Stimulated activated naive CD4-positive, alpha-beta T cell (primary cell): ENCODE results near the gene DCTN1.

Experiments used
- DNase-seq, 6 experiments: peaks; one replicate each; lab custom pipeline; 2025; lab: John Stamatoyannopoulos, UW

The DCTN1 gene

DNA sequence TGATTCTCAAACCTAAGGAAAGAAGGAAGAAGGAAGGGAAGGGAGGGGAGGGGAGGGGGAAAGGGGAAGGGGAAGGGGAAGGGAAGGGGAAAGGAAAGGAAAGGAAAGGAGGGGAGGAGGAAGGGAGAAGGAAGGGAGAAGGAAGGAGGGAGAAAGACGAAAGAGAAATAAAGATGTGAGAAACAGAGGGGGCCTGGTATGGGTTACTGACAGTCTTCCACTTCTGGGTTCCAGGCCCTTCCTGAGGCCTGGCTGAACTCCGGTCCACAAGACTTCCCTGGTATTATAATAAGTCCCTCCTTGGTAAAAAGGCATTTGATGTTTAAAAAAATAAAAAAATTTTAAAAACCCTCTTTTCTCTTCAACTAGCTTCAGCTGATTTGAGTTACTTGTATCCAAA is 54.3 kb downstream of the DCTN1 start:
- no peak for DNase-seq

DNA sequence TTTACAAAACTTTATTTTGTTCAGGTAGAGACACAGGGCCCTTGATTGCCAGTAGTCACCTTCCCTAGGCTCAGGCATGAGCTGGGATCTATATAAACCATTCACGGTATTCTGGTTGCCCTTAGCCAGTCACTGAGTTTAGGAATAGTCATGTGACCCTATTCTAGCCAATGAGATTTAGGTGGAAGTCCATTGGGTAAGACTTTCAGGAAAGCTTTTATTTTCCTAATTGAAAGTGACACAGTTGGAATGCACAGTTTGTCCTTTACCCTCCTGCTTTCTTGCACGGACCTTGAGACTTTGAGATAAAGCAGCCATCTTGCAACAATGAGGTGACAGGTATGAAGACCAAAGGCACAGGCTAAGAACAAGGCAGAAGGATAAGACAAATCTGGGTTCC is 58.4 kb downstream of the DCTN1 start:
- no peak for DNase-seq

DNA sequence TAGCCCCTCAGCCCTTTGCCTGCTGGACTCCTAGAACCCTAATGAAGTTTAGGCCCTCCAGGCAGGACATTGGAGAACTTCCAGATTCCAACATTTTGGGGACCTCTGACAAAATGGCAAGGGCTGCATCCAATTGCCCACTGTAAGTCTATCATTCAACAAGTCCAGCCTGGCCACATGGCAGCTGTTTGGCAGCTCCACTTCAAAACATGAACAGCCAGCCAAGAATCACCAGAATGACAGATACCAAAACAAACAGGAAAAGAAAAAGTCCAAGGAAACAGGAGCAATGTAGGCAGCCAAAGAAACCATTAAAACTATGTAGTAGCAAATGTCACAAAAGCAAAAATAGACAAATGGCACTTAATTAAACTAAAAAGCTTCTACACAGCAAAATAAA is 62.4 kb downstream of the DCTN1 start:
- no peak for DNase-seq

DNA sequence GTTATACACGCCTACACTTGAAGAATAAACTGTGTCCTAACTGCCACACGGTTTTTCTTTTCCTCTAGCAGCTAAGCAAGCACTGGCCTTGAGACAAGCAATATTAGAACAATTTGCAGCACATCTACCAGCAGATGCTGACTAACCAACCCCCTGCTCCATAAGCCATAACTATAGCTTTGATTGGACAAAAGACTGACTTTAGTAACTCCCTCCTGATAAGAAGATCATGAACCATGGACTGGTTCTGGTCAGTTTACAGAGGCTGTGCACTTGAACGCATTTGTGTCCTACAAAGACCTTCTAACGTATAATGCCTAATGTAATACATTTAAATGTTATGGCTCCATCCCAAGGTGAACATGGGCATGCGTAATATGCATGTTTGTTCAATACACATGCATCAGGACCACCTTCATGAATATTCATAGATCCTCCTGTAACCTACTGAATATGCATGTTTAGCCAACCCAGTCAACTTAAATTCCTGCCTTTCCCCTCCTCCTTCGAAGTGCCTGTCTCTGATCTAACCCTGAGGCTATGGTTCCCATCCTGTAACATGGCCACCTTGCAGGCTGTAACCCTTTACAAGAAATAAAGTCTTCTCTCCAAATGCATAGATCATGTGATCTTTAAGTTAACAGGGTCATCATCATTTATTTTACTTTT is 63.4 kb downstream of the DCTN1 start:
- no peak for DNase-seq

DNA sequence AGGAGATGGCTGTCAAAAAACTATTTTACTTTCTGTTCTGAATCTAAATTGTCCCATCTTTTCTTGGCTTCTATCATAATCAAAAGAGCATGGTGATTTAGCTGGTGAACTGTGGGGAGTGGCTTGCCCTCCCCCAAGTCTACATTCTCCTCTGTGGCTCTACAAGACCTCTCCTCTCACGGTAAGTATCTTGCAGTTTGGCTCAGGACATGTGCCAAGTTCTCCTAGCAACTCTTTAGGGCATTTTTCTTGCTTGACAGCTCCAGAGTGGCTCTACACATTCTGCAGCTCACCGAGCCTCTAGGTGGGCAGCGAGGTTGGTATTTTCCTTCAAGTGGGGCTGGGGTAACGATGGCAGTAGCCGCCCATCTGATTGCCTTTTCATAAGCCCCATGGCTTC is 66.0 kb downstream of the DCTN1 start:
- no peak for DNase-seq

DNA sequence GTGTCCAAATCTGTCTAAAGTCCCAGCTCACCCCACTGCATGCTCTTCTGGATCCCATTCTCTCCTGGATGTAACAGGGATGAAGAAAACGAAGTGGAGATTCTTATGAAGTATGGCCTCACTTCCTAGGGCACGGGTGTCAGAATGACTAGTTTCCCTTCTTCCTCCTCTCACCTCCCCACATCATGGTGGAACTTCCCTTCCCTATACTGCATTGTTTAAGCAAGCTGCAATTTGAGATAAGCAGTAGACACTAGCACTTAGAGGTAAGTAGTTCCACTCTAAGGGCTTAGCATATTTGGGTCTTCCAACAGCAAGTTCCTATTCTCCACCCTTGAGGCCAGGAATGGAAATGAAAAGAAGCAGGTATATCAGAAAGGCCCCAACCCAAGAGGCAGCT is 66.6 kb downstream of the DCTN1 start:
- no peak for DNase-seq

DNA sequence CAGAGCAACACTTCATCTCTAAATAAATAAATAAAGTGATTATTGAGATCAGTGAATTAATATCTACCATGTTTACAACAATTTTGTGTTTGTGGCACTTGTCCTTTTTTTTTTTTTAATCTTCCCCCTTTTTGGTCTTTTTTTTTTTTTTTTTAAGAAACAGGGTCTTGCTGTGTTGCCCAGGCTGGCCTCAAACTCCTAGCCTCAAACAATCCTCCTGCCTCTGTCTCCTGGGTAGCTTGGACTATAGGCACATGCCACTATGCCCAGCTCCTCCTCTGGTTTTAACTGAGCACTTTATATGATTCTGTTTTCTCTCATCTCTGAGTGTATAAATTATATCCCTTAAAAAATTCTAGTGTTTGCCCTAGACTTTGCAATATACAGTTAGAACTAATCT is 67.2 kb downstream of the DCTN1 start:
- no peak for DNase-seq
